Smooth muscle cell (in vitro differentiated cells): ENCODE measurements around the gene ZFPM1. TPM values are rescaled to one million over a fixed set of nuclear protein-coding genes. Genes with fewer than 3 reads are reported as not detected.

ENCODE experiments used
- DNase-seq: peaks from one replicate; lab custom pipeline; 2025; ENCODE audit not compliant: unreplicated experiment; lab: John Stamatoyannopoulos, UW
- H2AFZ ChIP-seq: fragments of 200-600 bp; sonication (generic); 2 replicates; pipeline ENCODE4 v1.6.0; 2016; ENCODE audit warnings: antibody characterized with exemption, low read depth, mild to moderate bottlenecking
- H3F3A ChIP-seq: fragments of 200-600 bp; sonication (generic); 2 replicates; pipeline ENCODE4 v1.6.0; 2017; ENCODE audit warnings: antibody characterized with exemption, low read depth
- H3K27ac ChIP-seq: fragments of 200-600 bp; sonication (generic); 2 replicates; pipeline ENCODE4 v1.5.1; 2016; ENCODE audit warnings: low read depth, mild to moderate bottlenecking
- H3K27me3 ChIP-seq: fragments of 200-600 bp; sonication (generic); 2 replicates; pipeline ENCODE4 v1.6.1; 2016; ENCODE audit warnings: low read depth, mild to moderate bottlenecking
- H3K36me3 ChIP-seq: fragments of 200-600 bp; sonication (generic); 2 replicates; pipeline ENCODE4 v1.5.1; 2016; ENCODE audit warnings: low read depth
- H3K4me1 ChIP-seq: fragments of 200-600 bp; sonication (generic); 2 replicates; pipeline ENCODE4 v1.5.1; 2016; ENCODE audit warnings: low read depth
- H3K4me2 ChIP-seq: fragments of 200-600 bp; sonication (generic); 2 replicates; pipeline ENCODE4 v1.6.0; 2016; ENCODE audit warnings: mild to moderate bottlenecking
- H3K4me3 ChIP-seq: fragments of 200-600 bp; sonication (generic); 2 replicates; pipeline ENCODE4 v1.5.1; 2016; ENCODE audit warnings: mild to moderate bottlenecking
- H3K79me2 ChIP-seq: fragments of 200-600 bp; sonication (generic); 2 replicates; pipeline ENCODE4 v1.6.0; 2016; ENCODE audit warnings: low read depth, mild to moderate bottlenecking
- H3K9ac ChIP-seq: fragments of 200-600 bp; sonication (generic); 2 replicates; pipeline ENCODE4 v1.6.0; 2016; ENCODE audit warnings: low read depth
- H3K9me3 ChIP-seq: fragments of 200-600 bp; sonication (generic); replicated peaks from 2 replicates; pipeline ENCODE4 v1.5.1; 2016; ENCODE audit warnings: low read depth
- H4K20me1 ChIP-seq: fragments of 200-600 bp; sonication (generic); 2 replicates; pipeline ENCODE4 v1.6.0; 2016; ENCODE audit warnings: low read depth
- WGBS: methylation state at CpG from one replicate; pipeline ENCODE4 v1.1.7; 2016; ENCODE audit warnings: low lambda C conversion rate; 5-methylcytosine and 5-hydroxymethylcytosine counted together
- polyA plus RNA-seq: library from polyadenylated mRNA; unstranded; fragments of >200 nt; fragmentation: Nextera tagmentation; extraction: Ambion mirVana; gene quantifications from 2 replicates; pipeline ENCODE4 v1.2.1, GENCODE V29; 2016
- total RNA-seq: library from RNA; depleted of rRNA; stranded (reverse); fragments of >200 nt; gene quantifications from 2 replicates; pipeline ENCODE4 v1.2.3, GENCODE V29; 2014
- TF ChIP-seq, protein P1 (sequence below): fragments of 200-600 bp; sonication (generic); IDR thresholded peaks from 2 replicates; pipeline ENCODE4 v1.5.1; 2017; ENCODE audit warnings: borderline replicate concordance, mild to moderate bottlenecking, antibody characterized with exemption; ENCODE audit not compliant: insufficient read depth, poor library complexity, severe bottlenecking

ZFPM1 gene
- total and polyA plus RNA-seq, 2 experiments from 2014 or later, result 0.99 to 4.9 TPM

GRCh38 chr16:88440686-88441405, 12.2 kb upstream of the ZFPM1 start:
- no peak overlapping the region for H3K27ac ChIP-seq
- H3K9me3 ChIP-seq, result no peaks in the 10 kb centered on the region
- H3K4me1 ChIP-seq, result no peaks in the 10 kb centered on the region
- no peaks in the 10 kb centered on the region for H3K79me2 ChIP-seq
- WGBS, result 94% methylated on average over 16 of the region's 24 CpGs
- no peak for DNase-seq
- H3K4me2 ChIP-seq, result no peak overlapping the region
- TF ChIP-seq, protein P1, sequence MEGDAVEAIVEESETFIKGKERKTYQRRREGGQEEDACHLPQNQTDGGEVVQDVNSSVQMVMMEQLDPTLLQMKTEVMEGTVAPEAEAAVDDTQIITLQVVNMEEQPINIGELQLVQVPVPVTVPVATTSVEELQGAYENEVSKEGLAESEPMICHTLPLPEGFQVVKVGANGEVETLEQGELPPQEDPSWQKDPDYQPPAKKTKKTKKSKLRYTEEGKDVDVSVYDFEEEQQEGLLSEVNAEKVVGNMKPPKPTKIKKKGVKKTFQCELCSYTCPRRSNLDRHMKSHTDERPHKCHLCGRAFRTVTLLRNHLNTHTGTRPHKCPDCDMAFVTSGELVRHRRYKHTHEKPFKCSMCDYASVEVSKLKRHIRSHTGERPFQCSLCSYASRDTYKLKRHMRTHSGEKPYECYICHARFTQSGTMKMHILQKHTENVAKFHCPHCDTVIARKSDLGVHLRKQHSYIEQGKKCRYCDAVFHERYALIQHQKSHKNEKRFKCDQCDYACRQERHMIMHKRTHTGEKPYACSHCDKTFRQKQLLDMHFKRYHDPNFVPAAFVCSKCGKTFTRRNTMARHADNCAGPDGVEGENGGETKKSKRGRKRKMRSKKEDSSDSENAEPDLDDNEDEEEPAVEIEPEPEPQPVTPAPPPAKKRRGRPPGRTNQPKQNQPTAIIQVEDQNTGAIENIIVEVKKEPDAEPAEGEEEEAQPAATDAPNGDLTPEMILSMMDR, result no peak
- H3K27me3 ChIP-seq, result no peaks in the 10 kb centered on the region
- H4K20me1 ChIP-seq, result no peaks in the 10 kb centered on the region
- no peaks in the 10 kb centered on the region for H3F3A ChIP-seq
- H3K9ac ChIP-seq, result no peak overlapping the region
- H3K36me3 ChIP-seq, result no peaks in the 10 kb centered on the region
- H3K4me3 ChIP-seq, result no peak overlapping the region
- H2AFZ ChIP-seq, result no peak overlapping the region

DNA sequence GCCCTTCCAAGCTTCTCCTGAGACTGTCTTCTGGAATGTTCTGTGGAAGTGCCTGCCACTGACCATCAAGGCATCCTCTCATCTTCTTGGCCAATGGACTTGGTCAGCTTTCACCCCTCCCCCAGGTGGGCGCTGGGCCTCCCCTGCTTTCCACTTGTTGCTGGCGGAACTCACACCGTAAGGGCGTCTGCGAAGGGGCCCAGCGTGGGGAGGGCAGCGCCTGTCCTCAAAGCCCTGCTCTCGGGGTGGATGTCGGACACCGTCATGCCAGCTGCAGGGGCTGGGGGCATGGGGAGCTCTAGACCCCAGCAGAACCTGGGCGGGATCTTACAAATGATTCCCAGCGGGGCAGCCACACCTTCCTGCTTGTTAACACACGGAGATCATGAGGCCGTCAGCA, 11.6 kb upstream of the ZFPM1 start:
- H3K27ac ChIP-seq, result no peak overlapping the region
- no peak overlapping the region for H3K4me3 ChIP-seq
- H3K4me2 ChIP-seq, result no peak overlapping the region
- H3K9ac ChIP-seq, result no peak overlapping the region
- H3K4me1 ChIP-seq, result no peaks in the 10 kb centered on the region
- H3F3A ChIP-seq, result no peaks in the 10 kb centered on the region
- H3K27me3 ChIP-seq, result no peaks in the 10 kb centered on the region
- H3K79me2 ChIP-seq, result no peaks in the 10 kb centered on the region
- TF ChIP-seq, protein P1, result no peak
- H3K36me3 ChIP-seq, result no peaks in the 10 kb centered on the region
- no peaks in the 10 kb centered on the region for H4K20me1 ChIP-seq
- H3K9me3 ChIP-seq, result no peaks in the 10 kb centered on the region
- H2AFZ ChIP-seq, result no peak overlapping the region
- WGBS, result 95% methylated on average over 14 of the region's 14 CpGs
- DNase-seq, result no peak

- Histone ChIP-seq H3K79me2 (no peaks in the 10 kb centered on the region), H3K9me3 (no peaks in the 10 kb centered on the region), H3K36me3 (no peaks in the 10 kb centered on the region), H3K27ac (no peak overlapping the region), H4K20me1 (no peaks in the 10 kb centered on the region), H3K4me2 (no peak overlapping the region), H3F3A (no peaks in the 10 kb centered on the region), H3K4me1 (no peaks in the 10 kb centered on the region), H3K27me3 (no peaks in the 10 kb centered on the region), H3K4me3 (no peak overlapping the region), H2AFZ (no peak overlapping the region), H3K9ac (no peak overlapping the region)
- WGBS, result 85% methylated on average over 5 of the region's 9 CpGs
- no peak for DNase-seq
- TF ChIP-seq, protein P1, result no peak
These were observed 10.7 kb upstream of the ZFPM1 start for GRCh38 chr16:88442383-88442726.
